PFSK-1 (cell line): ENCODE data around the gene HMX1.

Source experiments
- FOXP2 ChIP-seq: optimal IDR thresholded peaks from 2 replicates; pipeline ENCODE3; 2011; ENCODE audit warnings: borderline replicate concordance, control low read depth, inconsistent platforms; ENCODE audit not compliant: insufficient read depth; ENCODE audit errors: extremely low read length, extremely low read depth
- POLR2AphosphoS5 ChIP-seq: IDR thresholded peaks from 2 replicates; pipeline ENCODE4 v1.6.1; 2012; ENCODE audit warnings: low read depth, mild to moderate bottlenecking, control low read depth, low read length, moderate library complexity
- REST ChIP-seq, 2 experiments: IDR thresholded peaks; 2 replicates each; pipeline versions ENCODE4 v1.6.1 to v1.8.0; 2011 to 2012; ENCODE audit warnings: low read depth in 2 of 2, low read length in 2 of 2, control low read depth in 1 of 2, inconsistent platforms in 1 of 2, mild to moderate bottlenecking in 1 of 2, moderate library complexity in 1 of 2; ENCODE audit not compliant: insufficient read depth in 1 of 2
- SIN3A ChIP-seq: IDR thresholded peaks from 2 replicates; pipeline ENCODE4 v1.6.1; 2012; ENCODE audit warnings: mild to moderate bottlenecking, low read length, moderate library complexity, borderline replicate concordance; ENCODE audit not compliant: insufficient read depth
- TAF1 ChIP-seq: IDR thresholded peaks from 2 replicates; pipeline ENCODE4 v1.6.1; 2012; ENCODE audit warnings: low read length, control low read depth, borderline replicate concordance; ENCODE audit not compliant: insufficient read depth

HMX1 gene

GRCh38 chr4:8917321-8917811, 45.7 kb upstream of the HMX1 start:
- no peak for TF ChIP-seq FOXP2
- TF ChIP-seq POLR2AphosphoS5 = no peak
- TF ChIP-seq REST (IDR thresholded peaks at IDR 0.05; ENCODE audit: insufficient read depth in 1 of 2, low read depth in 2 of 2, low read length in 2 of 2) = no peak
- no peak for TF ChIP-seq TAF1
- TF ChIP-seq SIN3A = no peak

GRCh38 chr4:8916906-8917305, 45.3 kb upstream of the HMX1 start:
- TF ChIP-seq POLR2AphosphoS5 = no peak
- no peak for TF ChIP-seq FOXP2
- no peak for TF ChIP-seq REST (IDR thresholded peaks at IDR 0.05; ENCODE audit: insufficient read depth in 1 of 2, low read depth in 2 of 2, low read length in 2 of 2)
- no peak for TF ChIP-seq TAF1
- no peak for TF ChIP-seq SIN3A

GRCh38 chr4:8916351-8916885, 44.8 kb upstream of the HMX1 start:
- TF ChIP-seq POLR2AphosphoS5 (no peak), SIN3A (no peak), REST (IDR thresholded peaks at IDR 0.05; ENCODE audit: insufficient read depth in 1 of 2, low read depth in 2 of 2, low read length in 2 of 2) (no peak), TAF1 (no peak), FOXP2 (no peak)

- TF ChIP-seq TAF1 = no peak
- no peak for TF ChIP-seq REST (IDR thresholded peaks at IDR 0.05; ENCODE audit: insufficient read depth in 1 of 2, low read depth in 2 of 2, low read length in 2 of 2)
- no peak for TF ChIP-seq POLR2AphosphoS5
- no peak for TF ChIP-seq SIN3A
- TF ChIP-seq FOXP2 = no peak
These were observed 43.9 kb upstream of the HMX1 start for GRCh38 chr4:8915201-8916200.
